ENCODE data around the gene CANT1. TPM values are rescaled to one million over a fixed set of nuclear protein-coding genes. Genes with fewer than 3 reads are reported as not detected.

Gene CANT1
- total RNA-seq, 1 experiment from 2014 or later: 97.1 TPM

- Histone ChIP-seq H3K9me2 (ENCODE audit: insufficient read depth) (no peaks in the 10 kb centered on the region), H3K27me3 (ENCODE audit: insufficient read depth, low read length) (no peaks in the 10 kb centered on the region), H4K20me1 (ENCODE audit: insufficient read depth) (no peaks in the 10 kb centered on the region), H2AFZ (ENCODE audit: low read depth, low read length, poor library complexity, severe bottlenecking) (no peak overlapping the region), H3K4me3 (replicated peaks in 1 of 2; ENCODE audit: low read depth in 1 of 2, low read length in 2 of 2) (no peak overlapping the region), H3K27ac (ENCODE audit: low read depth, low read length) (no peak overlapping the region), H3K4me2 (ENCODE audit: low read length) (peak overlapping the region; percentile 59), H3K36me3 (ENCODE audit: control insufficient read depth in 1 of 2, insufficient read depth in 2 of 2, low read length in 2 of 2) (peaks cover 0 to 2% of the 10 kb centered on the region in 2 experiments; a peak in 2 of 4 replicates), H3K4me1 (ENCODE audit: control insufficient read depth in 1 of 2, insufficient read depth in 2 of 2, low read length in 2 of 2) (peaks cover 19 to 55% of the 10 kb centered on the region in 2 experiments), H3K79me2 (ENCODE audit: insufficient read depth, low read length) (no peaks in the 10 kb centered on the region), H3K9ac (ENCODE audit: low read length) (no peak overlapping the region), H3K9me3 (ENCODE audit: control insufficient read depth in 1 of 2, insufficient read depth in 1 of 2, low read depth in 1 of 2, low read length in 2 of 2) (no peaks in the 10 kb centered on the region)
- ATAC-seq: no peak
- RAD21 ChIA-PET (ENCODE audit: low non-redundant PET in 1 of 2, low total read pairs in 2 of 2, uncharacterized antibody in 2 of 2, unreplicated experiment in 2 of 2): interaction anchor here in 1 of 2 experiments (0.7 kb wide), 1 partner anchor 226 kb away, joined by 3 read pairs; no protein-coding TSS in a partner anchor
- TF ChIP-seq SIN3A (IDR thresholded peaks at IDR 0.05; ENCODE audit: low read depth) (no peak), RAD21 (IDR thresholded peaks at IDR 0.05; ENCODE audit: low read depth) (no peak), TCF7L2 (IDR thresholded peaks at IDR 0.05; ENCODE audit: borderline replicate concordance, extremely low read depth, insufficient read depth, insufficient read length) (no peak), JUND (IDR thresholded peaks at IDR 0.05) (no peak), ZBTB33 (IDR thresholded peaks at IDR 0.05; ENCODE audit: extremely low read depth, insufficient replicate concordance, low read length) (no peak), YY1 (IDR thresholded peaks at IDR 0.05; ENCODE audit: extremely low read depth, insufficient replicate concordance, low read depth, low read length) (no peak), POLR2AphosphoS5 (IDR thresholded peaks at IDR 0.05; ENCODE audit: low read depth, low read length) (no peak), EZH2 (IDR thresholded peaks at IDR 0.05) (no peak), SRF (IDR thresholded peaks at IDR 0.05; ENCODE audit: low read depth) (no peak), MAX (IDR thresholded peaks at IDR 0.05) (no peak), ZFX (IDR thresholded peaks at IDR 0.05) (no peak), POLR2A (IDR thresholded peaks at IDR 0.05; ENCODE audit: borderline replicate concordance, extremely low read depth, insufficient read depth, insufficient read length) (no peak), REST (IDR thresholded peaks at IDR 0.05; ENCODE audit: low read depth) (no peak), SP1 (IDR thresholded peaks at IDR 0.05; ENCODE audit: low read depth) (no peak), EGR1 (IDR thresholded peaks at IDR 0.05; ENCODE audit: low read depth) (no peak), ELF1 (IDR thresholded peaks at IDR 0.05; ENCODE audit: borderline replicate concordance, low read depth) (no peak), EZH2phosphoT487 (IDR thresholded peaks at IDR 0.05; ENCODE audit: borderline replicate concordance) (no peak), ATF3 (IDR thresholded peaks at IDR 0.05) (no peak), CBX3 (IDR thresholded peaks at IDR 0.05; ENCODE audit: low read depth) (no peak)
- POLR2A ChIA-PET: no interaction called here
- intact Hi-C loops (cut with micrococcal nuclease): no loop called here
- CTCF ChIA-PET: interaction anchor here (4.9 kb wide), 1 partner anchor 8 kb away, joined by 21 read pairs; no protein-coding TSS in a partner anchor
- DNase-seq (ENCODE audit: low read depth, low spot score): no peak
- BruUV-seq (replicated peaks): no TSS peak
Measured at GRCh38 chr17:78963378-78963777, 46.2 kb downstream of the CANT1 start.

Data from HCT116 (cell line).